Esophagus muscularis mucosa (tissue), 4 donors: Measurements from ENCODE around the gene HSD3B2. TPM values are rescaled to one million over a fixed set of nuclear protein-coding genes. Genes with fewer than 3 reads are reported as not detected.

Experiments used
- DNase-seq: peaks from one replicate; pipeline ENCODE4 v3.0.0-alpha.2; 2017; ENCODE audit errors: extremely low spot score
- H3K27ac ChIP-seq, 4 donors: fragments of 200-600 bp; sonication (generic); replicated peaks in 1 of 4; 1 replicate in 3 of 4; 2 replicates in 1 of 4; pipeline ENCODE4 v1.5.1; 2016 to 2019; ENCODE audit warnings: mild to moderate bottlenecking in 1 of 4
- H3K27me3 ChIP-seq, 4 donors: fragments of 200-600 bp; sonication (generic); one replicate each; pipeline versions ENCODE4 v1.5.1 to v1.6.0; 2016 to 2019
- H3K36me3 ChIP-seq, 4 donors: fragments of 200-600 bp; sonication (generic); one replicate each; pipeline ENCODE4 v1.5.1; 2016 to 2019
- H3K4me1 ChIP-seq, 4 donors: fragments of 200-600 bp; sonication (generic); one replicate each; pipeline ENCODE4 v1.5.1; 2016 to 2019
- H3K4me3 ChIP-seq, 4 donors: fragments of 200-600 bp; sonication (generic); 1 replicate in 2 of 4; 2 replicates in 2 of 4; pipeline ENCODE4 v1.5.1; 2016 to 2019; ENCODE audit warnings: mild to moderate bottlenecking in 4 of 4, moderate library complexity in 1 of 4
- H3K9me3 ChIP-seq, 4 donors: fragments of 200-600 bp; sonication (generic); 1 replicate in 3 of 4; 2 replicates in 1 of 4; pipeline ENCODE4 v1.5.1; 2016 to 2019
- EP300 ChIP-seq: sonication (generic); formaldehyde crosslinking; IDR thresholded peaks from one replicate; pipeline ENCODE4 v1.6.1; 2017; ENCODE audit warnings: antibody characterized with exemption
- POLR2A ChIP-seq: fragments of 450-650 bp; IDR thresholded peaks from one replicate; pipeline ENCODE4 v1.6.1; 2017; ENCODE audit warnings: antibody characterized with exemption, moderate library complexity, mild to moderate bottlenecking, low read depth
- POLR2AphosphoS5 ChIP-seq, 2 donors: sonication (generic); formaldehyde crosslinking; IDR thresholded peaks; one replicate each; pipeline ENCODE4 v1.6.1; 2017; ENCODE audit warnings: antibody characterized with exemption in 2 of 2
- WGBS: methylation state at CpG from one replicate; pipeline ENCODE4 v1.1.5; 2018; 5-methylcytosine and 5-hydroxymethylcytosine counted together
- intact Hi-C: fragments of 100-400 bp; cut with DNase I; formaldehyde crosslinking; loops from one replicate; pipeline ENCODE4 v1.15.1; 2023
- total RNA-seq, 4 donors: library from RNA; depleted of rRNA; stranded (reverse); fragments of >200 nt; gene quantifications; one replicate each; pipeline versions ENCODE4 v1.1.0 to v1.2.1, GENCODE V29; 2016
- TF ChIP-seq, protein P1 (sequence below), 3 experiments: fragments of 200-600 bp in 2 of 3; fragments of 450-650 bp in 1 of 3; sonication (generic) in 2 of 3; IDR thresholded peaks; one replicate each; pipeline ENCODE4 v1.5.1; 2017 to 2019; ENCODE audit warnings: antibody characterized with exemption in 3 of 3, mild to moderate bottlenecking in 2 of 3, moderate library complexity in 1 of 3

Gene HSD3B2
- total RNA-seq, 4 donors from 2014 or later: not detected

DNA sequence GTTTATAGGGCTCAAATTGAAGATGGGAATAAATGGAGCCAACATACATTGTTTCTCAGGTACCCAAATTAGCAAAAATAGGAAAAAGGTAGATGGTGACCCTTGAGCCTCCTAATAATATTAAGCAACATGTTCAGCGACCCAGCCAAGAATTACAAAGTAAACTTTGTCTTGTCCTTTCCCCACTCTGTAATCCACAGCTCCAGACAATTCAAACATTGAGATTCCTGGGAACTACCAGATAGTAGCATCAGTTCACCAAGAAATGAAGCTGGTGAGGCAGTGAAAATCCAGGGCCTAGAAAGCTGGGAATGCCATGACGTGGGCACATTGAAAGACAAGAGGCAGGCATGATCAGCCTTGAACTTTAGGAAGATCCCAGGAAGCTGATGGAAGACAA is 34.6 kb upstream of the HSD3B2 start:
- 93% methylated on average over 2 of the region's 2 CpGs for WGBS
- intact Hi-C loops: no loop called here
- no peak for DNase-seq

DNA sequence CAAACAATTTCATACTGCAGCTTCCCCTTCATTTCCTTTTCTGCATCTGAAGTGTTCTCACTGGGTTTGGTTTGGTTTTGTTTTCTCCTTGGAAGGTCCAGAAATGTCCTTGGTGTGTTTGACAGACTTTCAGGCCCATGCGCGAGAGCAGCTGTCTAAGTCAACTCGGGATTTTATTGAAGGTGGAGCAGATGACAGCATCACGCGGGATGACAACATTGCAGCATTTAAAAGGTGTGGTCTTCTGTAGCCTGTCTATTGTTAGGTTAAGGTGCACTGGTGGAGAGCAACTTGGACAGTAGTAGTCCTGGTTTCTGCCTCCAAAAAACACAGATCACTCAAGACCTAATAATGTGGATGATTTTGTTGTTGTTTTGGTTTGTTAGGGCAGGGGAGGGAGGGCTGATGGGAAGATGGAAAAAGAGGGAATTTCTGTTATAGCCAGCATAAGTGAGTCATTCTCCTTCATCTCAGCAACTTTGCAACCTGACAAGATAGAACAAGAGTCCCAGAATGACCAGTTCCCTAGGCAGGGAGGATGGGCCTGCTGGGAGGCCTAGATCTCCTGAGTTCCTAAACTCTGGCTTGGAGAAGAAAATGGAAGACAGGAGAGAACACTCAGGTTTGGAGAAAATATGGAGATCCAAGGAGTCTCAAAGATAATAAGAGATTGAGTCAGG is 33.8 kb upstream of the HSD3B2 start:
- Histone ChIP-seq H3K4me3 (no peak overlapping the region), H3K27me3 (no peaks in the 10 kb centered on the region), H3K36me3 (no peaks in the 10 kb centered on the region), H3K9me3 (peaks cover 0 to 4% (median 0%) of the 10 kb centered on the region in 4 donors), H3K4me1 (no peaks in the 10 kb centered on the region), H3K27ac (no peak overlapping the region)
- intact Hi-C loops: no loop called here
- TF ChIP-seq POLR2AphosphoS5 (IDR thresholded peaks at IDR 0.05) (no peak), POLR2A (no peak), EP300 (no peak)
- TF ChIP-seq, protein P1, sequence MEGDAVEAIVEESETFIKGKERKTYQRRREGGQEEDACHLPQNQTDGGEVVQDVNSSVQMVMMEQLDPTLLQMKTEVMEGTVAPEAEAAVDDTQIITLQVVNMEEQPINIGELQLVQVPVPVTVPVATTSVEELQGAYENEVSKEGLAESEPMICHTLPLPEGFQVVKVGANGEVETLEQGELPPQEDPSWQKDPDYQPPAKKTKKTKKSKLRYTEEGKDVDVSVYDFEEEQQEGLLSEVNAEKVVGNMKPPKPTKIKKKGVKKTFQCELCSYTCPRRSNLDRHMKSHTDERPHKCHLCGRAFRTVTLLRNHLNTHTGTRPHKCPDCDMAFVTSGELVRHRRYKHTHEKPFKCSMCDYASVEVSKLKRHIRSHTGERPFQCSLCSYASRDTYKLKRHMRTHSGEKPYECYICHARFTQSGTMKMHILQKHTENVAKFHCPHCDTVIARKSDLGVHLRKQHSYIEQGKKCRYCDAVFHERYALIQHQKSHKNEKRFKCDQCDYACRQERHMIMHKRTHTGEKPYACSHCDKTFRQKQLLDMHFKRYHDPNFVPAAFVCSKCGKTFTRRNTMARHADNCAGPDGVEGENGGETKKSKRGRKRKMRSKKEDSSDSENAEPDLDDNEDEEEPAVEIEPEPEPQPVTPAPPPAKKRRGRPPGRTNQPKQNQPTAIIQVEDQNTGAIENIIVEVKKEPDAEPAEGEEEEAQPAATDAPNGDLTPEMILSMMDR (IDR thresholded peaks at IDR 0.05): no peak
- DNase-seq: no peak
- WGBS: 98% methylated on average over 5 of the region's 5 CpGs

More for the DNA sequence above, 34.6 kb upstream of the HSD3B2 start:
- Histone ChIP-seq H3K9me3 (peaks cover 0 to 4% (median 0%) of the 10 kb centered on the region in 4 donors), H3K27me3 (no peaks in the 10 kb centered on the region), H3K36me3 (no peaks in the 10 kb centered on the region), H3K4me3 (no peak overlapping the region), H3K4me1 (no peaks in the 10 kb centered on the region), H3K27ac (no peak overlapping the region)
- TF ChIP-seq POLR2AphosphoS5 (IDR thresholded peaks at IDR 0.05): no peak
- TF ChIP-seq, protein P1 (IDR thresholded peaks at IDR 0.05): no peak
- TF ChIP-seq POLR2A: no peak
- TF ChIP-seq EP300: no peak

DNA sequence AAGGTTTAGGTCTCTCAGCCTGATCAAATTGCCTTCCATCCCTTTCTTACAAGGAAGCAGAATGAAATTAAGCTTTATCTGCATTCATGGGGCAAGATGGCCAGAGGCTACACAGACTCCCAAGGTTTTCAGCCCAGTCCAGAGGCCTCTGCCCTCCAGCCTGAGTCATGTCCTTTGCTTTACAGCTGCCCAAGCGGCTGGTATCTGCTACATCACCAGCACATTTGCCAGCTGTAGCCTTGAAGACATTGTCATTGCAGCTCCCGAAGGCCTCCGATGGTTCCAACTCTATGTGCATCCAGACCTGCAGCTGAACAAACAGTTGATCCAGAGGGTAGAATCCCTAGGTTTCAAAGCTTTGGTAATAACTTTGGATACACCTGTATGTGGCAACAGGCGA is 30.4 kb upstream of the HSD3B2 start:
- 96% methylated on average over 4 of the region's 4 CpGs for WGBS
- Histone ChIP-seq H3K27ac (no peak overlapping the region), H3K36me3 (no peaks in the 10 kb centered on the region), H3K9me3 (no peaks in the 10 kb centered on the region), H3K4me1 (no peaks in the 10 kb centered on the region), H3K4me3 (no peak overlapping the region), H3K27me3 (no peaks in the 10 kb centered on the region)
- DNase-seq: no peak
- TF ChIP-seq POLR2AphosphoS5 (IDR thresholded peaks at IDR 0.05) (no peak), EP300 (no peak)
- TF ChIP-seq, protein P1 (IDR thresholded peaks at IDR 0.05): no peak
- intact Hi-C loops: no loop called here

DNA sequence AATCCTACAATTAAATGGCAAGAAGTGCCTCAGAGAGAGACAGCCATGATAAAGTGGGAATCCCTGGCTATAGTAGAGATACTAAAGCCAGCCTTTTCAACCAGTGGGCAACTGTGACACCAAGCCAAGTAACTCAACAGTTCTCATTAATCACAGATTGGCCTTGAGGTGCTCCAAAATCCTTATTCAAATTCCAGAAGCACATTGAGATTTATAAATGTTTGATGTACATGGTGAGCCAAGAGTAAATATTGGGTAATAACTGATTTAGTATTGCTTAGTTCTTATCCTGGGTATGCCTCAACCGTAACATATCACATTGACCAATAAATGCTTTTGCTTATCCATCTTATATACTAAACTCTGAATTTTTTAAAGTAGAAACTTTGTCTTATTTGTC is 29.3 kb upstream of the HSD3B2 start:
- no peak for DNase-seq
- intact Hi-C loops: no loop called here
- H3K27me3 ChIP-seq: no peaks in the 10 kb centered on the region
- TF ChIP-seq POLR2AphosphoS5 (IDR thresholded peaks at IDR 0.05) (no peak), POLR2A (no peak), EP300 (no peak)
- TF ChIP-seq, protein P1 (IDR thresholded peaks at IDR 0.05): no peak
- no peaks in the 10 kb centered on the region for H3K4me1 ChIP-seq
- no peaks in the 10 kb centered on the region for H3K9me3 ChIP-seq
- H3K36me3 ChIP-seq: no peaks in the 10 kb centered on the region
- WGBS: 93% methylated on average over 1 of the region's 1 CpG
- H3K27ac ChIP-seq: no peak overlapping the region
- H3K4me3 ChIP-seq: no peak overlapping the region

DNA sequence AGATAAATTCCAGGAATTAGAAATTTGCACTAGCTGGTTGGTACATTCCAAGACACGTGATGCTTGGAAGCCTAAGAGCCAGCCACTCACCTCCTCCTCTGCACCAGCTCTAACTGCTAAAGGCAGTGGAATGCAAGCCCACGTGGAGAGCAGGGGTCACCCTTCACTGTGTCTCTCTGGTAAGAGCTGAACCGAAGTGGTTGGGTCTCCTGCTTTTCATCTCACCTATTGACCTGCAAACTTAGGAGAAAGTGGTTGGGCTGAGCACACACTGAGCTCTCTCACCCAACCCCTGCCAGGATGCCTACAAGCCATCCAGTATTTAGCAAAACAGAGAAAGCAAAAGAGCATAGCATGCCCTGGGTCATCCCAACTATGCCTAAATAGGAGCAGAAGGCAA is 27.1 kb upstream of the HSD3B2 start:
- intact Hi-C loops: no loop called here
- WGBS: 24% methylated on average over 3 of the region's 3 CpGs

More for the DNA sequence above, 27.1 kb upstream of the HSD3B2 start:
- no peak overlapping the region for H3K4me3 ChIP-seq
- H3K36me3 ChIP-seq: no peaks in the 10 kb centered on the region
- H3K4me1 ChIP-seq: no peaks in the 10 kb centered on the region
- H3K27ac ChIP-seq: no peak overlapping the region
- H3K9me3 ChIP-seq: no peaks in the 10 kb centered on the region
- no peaks in the 10 kb centered on the region for H3K27me3 ChIP-seq
- TF ChIP-seq POLR2A: no peak
- TF ChIP-seq, protein P1 (IDR thresholded peaks at IDR 0.05): no peak
- TF ChIP-seq EP300: no peak
- no peak for TF ChIP-seq POLR2AphosphoS5 (IDR thresholded peaks at IDR 0.05)
- no peak for DNase-seq
